Loucy (cell line): ENCODE data around the gene IRF7.

Experiments used
- EZH2phosphoT487 ChIP-seq: fragments of 200-600 bp; IDR thresholded peaks from 2 replicates; pipeline ENCODE4 v1.6.1; 2018; ENCODE audit warnings: antibody characterized with exemption, mild to moderate bottlenecking, moderate library complexity, borderline replicate concordance
- TF ChIP-seq, protein P1 (sequence below): fragments of 200-600 bp; sonication (generic); conservative IDR thresholded peaks from 2 replicates; pipeline ENCODE4 v1.5.1; 2014; ENCODE audit warnings: mild to moderate bottlenecking, antibody characterized with exemption, low read length

DNA sequence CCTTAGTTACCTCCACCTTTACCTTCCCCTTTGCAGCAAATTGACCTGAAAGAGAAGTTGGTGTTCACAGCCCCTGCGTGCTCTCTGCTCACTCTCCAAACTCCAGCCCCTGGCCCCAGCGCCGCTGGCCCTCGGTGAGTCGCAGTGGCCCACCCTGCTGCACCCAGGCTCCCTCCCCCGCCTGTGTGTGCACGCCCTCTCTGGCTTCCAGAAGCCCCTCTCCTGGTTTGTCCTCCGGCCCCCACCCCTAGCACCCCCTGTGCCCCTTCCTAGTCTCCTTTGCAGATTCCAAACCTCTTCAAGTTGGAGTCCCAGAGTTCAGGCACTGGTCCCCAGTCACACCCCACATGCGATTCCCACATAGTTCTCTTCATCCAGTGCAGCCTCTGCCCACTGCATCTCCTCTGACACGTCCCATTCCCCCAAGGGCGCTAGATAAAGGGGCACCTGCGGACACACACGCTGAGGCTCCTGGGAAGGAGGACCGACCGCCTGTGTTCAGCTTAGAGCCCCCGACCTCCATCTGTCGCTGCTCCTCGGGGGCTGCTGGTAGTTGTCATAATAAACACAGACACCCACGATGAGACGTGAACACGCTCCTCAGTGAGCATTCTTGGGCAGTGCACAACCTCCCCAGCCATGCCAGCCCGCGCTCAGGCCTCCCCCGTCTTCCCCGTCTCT is 41.0 kb downstream of the IRF7 start:
- TF ChIP-seq, protein P1, sequence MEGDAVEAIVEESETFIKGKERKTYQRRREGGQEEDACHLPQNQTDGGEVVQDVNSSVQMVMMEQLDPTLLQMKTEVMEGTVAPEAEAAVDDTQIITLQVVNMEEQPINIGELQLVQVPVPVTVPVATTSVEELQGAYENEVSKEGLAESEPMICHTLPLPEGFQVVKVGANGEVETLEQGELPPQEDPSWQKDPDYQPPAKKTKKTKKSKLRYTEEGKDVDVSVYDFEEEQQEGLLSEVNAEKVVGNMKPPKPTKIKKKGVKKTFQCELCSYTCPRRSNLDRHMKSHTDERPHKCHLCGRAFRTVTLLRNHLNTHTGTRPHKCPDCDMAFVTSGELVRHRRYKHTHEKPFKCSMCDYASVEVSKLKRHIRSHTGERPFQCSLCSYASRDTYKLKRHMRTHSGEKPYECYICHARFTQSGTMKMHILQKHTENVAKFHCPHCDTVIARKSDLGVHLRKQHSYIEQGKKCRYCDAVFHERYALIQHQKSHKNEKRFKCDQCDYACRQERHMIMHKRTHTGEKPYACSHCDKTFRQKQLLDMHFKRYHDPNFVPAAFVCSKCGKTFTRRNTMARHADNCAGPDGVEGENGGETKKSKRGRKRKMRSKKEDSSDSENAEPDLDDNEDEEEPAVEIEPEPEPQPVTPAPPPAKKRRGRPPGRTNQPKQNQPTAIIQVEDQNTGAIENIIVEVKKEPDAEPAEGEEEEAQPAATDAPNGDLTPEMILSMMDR = no peak
- no peak for TF ChIP-seq EZH2phosphoT487
